Liver (tissue), 3 donors: Measurements from ENCODE around the gene GRB14.
"Not testable (repeated sequence)": the region's sequence is repeated elsewhere in the genome, so short reads cannot be mapped to it uniquely, and the experiment has no call there.

ENCODE experiments used
- EGR1 ChIP-seq, 2 donors: IDR thresholded peaks; 2 replicates each; pipeline ENCODE4 v1.6.1; 2016 to 2018; ENCODE audit warnings: antibody characterized with exemption in 2 of 2, low read depth in 2 of 2
- GABPA ChIP-seq, 2 donors: IDR thresholded peaks in 1 of 2; conservative IDR thresholded peaks in 1 of 2; 2 replicates each; pipeline ENCODE4 v1.6.1; 2016; ENCODE audit warnings: antibody characterized with exemption in 2 of 2, mild to moderate bottlenecking in 1 of 2, moderate library complexity in 1 of 2
- HNF4G ChIP-seq: IDR thresholded peaks from 2 replicates; pipeline ENCODE4 v1.6.1; 2016; ENCODE audit warnings: antibody characterized with exemption
- RXRA ChIP-seq, 2 donors: IDR thresholded peaks; 2 replicates each; pipeline ENCODE4 v1.6.1; 2017 to 2018; ENCODE audit warnings: antibody characterized with exemption in 2 of 2, mild to moderate bottlenecking in 1 of 2
- TF ChIP-seq, protein P1 (sequence below): fragments of 150-350 bp; IDR thresholded peaks from 2 replicates; pipeline ENCODE4 v1.5.1; 2017; ENCODE audit warnings: improper control_type of control experiment, low read depth, low read length; ENCODE audit not compliant: missing input control
- donor health status: healthy.
- donor health status: healthy.

DNA sequence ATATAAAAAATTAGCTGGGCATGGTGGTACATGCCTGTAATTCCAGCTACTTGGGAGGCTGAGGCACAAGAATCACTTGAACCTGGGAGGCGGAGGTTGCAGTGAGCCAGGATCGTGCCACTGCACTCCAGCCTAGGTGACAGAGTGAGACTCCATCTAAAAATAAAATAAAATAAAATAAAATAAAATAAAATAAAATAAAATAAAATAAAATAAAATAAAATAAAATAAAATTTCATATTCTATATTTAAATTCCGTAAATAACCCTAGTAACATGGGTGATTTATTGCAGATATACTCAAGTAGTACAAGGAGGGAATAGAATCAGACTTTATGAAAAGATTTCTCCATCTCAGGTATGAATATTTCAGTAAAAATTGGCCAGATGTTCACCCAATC lies 71.6 kb downstream of the GRB14 start:
- TF ChIP-seq, protein P1, sequence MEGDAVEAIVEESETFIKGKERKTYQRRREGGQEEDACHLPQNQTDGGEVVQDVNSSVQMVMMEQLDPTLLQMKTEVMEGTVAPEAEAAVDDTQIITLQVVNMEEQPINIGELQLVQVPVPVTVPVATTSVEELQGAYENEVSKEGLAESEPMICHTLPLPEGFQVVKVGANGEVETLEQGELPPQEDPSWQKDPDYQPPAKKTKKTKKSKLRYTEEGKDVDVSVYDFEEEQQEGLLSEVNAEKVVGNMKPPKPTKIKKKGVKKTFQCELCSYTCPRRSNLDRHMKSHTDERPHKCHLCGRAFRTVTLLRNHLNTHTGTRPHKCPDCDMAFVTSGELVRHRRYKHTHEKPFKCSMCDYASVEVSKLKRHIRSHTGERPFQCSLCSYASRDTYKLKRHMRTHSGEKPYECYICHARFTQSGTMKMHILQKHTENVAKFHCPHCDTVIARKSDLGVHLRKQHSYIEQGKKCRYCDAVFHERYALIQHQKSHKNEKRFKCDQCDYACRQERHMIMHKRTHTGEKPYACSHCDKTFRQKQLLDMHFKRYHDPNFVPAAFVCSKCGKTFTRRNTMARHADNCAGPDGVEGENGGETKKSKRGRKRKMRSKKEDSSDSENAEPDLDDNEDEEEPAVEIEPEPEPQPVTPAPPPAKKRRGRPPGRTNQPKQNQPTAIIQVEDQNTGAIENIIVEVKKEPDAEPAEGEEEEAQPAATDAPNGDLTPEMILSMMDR = not testable (repeated sequence)
- not testable (repeated sequence) for TF ChIP-seq GABPA (IDR thresholded peaks at IDR 0.05 in 1 of 2, conservative IDR thresholded peaks at IDR 0.05 in 1 of 2); EGR1 (IDR thresholded peaks at IDR 0.05; ENCODE audit: low read depth in 2 of 2); HNF4G; RXRA (IDR thresholded peaks at IDR 0.05)
